ENCODE results near the gene GPR75. TPM values are rescaled to one million over a fixed set of nuclear protein-coding genes. Genes with fewer than 3 reads are reported as not detected.

GPR75 gene
- 2.7 TPM for total RNA-seq
- 0.81 TPM for polyA plus RNA-seq

- 28% methylated on average over 72 of the region's 72 CpGs for WGBS
- Histone ChIP-seq H3K4me1 (ENCODE audit: insufficient read depth) (no peaks in the 10 kb centered on the region), H3K27ac (ENCODE audit: low read depth) (no peak within 1 kb of the TSS), H3K4me3 (ENCODE audit: low read depth, low read length) (peak within 1 kb of the TSS; percentile 45), H3K36me3 (ENCODE audit: insufficient read depth) (peaks cover 2% of the 10 kb centered on the region)
- no peak for DNase-seq (ENCODE audit: extremely low spot score)
Measured at GRCh38 chr2:53859206-53860181, at the start of gene GPR75. Gene GPR75 (minus strand): TSS chr2:53859967. CDS start chr2:53854756, 5,211 bp downstream.

GRCh38 chr2:53907582-53907981 lies 47.8 kb upstream of the GPR75 start:
- DNase-seq (ENCODE audit: extremely low spot score) = no peak
- 64% methylated on average over 1 of the region's 1 CpG for WGBS
- H3K36me3 ChIP-seq (ENCODE audit: insufficient read depth) = peaks cover 10% of the 10 kb centered on the region
- no peak overlapping the region for H3K27ac ChIP-seq (ENCODE audit: low read depth)
- no peaks in the 10 kb centered on the region for H3K4me1 ChIP-seq (ENCODE audit: insufficient read depth)
- no peak overlapping the region for H3K4me3 ChIP-seq (ENCODE audit: low read depth, low read length)

- H3K27ac ChIP-seq (ENCODE audit: low read depth) = no peak overlapping the region
- no peak for DNase-seq (ENCODE audit: extremely low spot score)
- 97% methylated on average over 9 of the region's 9 CpGs for WGBS
Measured at GRCh38 chr2:53905396-53905795, 45.6 kb upstream of the GPR75 start.

GRCh38 chr2:53903011-53903410 lies 43.2 kb upstream of the GPR75 start:
- DNase-seq (ENCODE audit: extremely low spot score) = no peak
- Histone ChIP-seq H3K4me1 (ENCODE audit: insufficient read depth) (no peaks in the 10 kb centered on the region), H3K27ac (ENCODE audit: low read depth) (no peak overlapping the region), H3K4me3 (ENCODE audit: low read depth, low read length) (no peak overlapping the region), H3K36me3 (ENCODE audit: insufficient read depth) (peaks cover 10% of the 10 kb centered on the region)
- 85% methylated on average over 4 of the region's 4 CpGs for WGBS

More at GRCh38 chr2:53905396-53905795, 45.6 kb upstream of the GPR75 start:
- no peak overlapping the region for H3K4me3 ChIP-seq (ENCODE audit: low read depth, low read length)
- peaks cover 12% of the 10 kb centered on the region for H3K36me3 ChIP-seq (ENCODE audit: insufficient read depth)
- no peaks in the 10 kb centered on the region for H3K4me1 ChIP-seq (ENCODE audit: insufficient read depth)

- no peak overlapping the region for H3K4me3 ChIP-seq (ENCODE audit: low read depth, low read length)
- no peaks in the 10 kb centered on the region for H3K4me1 ChIP-seq (ENCODE audit: insufficient read depth)
- H3K27ac ChIP-seq (ENCODE audit: low read depth) = no peak overlapping the region
- peaks cover 11% of the 10 kb centered on the region for H3K36me3 ChIP-seq (ENCODE audit: insufficient read depth)
- DNase-seq (ENCODE audit: extremely low spot score) = no peak
- WGBS = 86% methylated on average over 3 of the region's 3 CpGs
Measured at GRCh38 chr2:53901192-53901591, 41.4 kb upstream of the GPR75 start.

- Histone ChIP-seq H3K4me3 (ENCODE audit: low read depth, low read length) (no peak overlapping the region), H3K4me1 (ENCODE audit: insufficient read depth) (no peaks in the 10 kb centered on the region), H3K36me3 (ENCODE audit: insufficient read depth) (peaks cover 4% of the 10 kb centered on the region), H3K27ac (ENCODE audit: low read depth) (no peak overlapping the region)
- DNase-seq (ENCODE audit: extremely low spot score) = no peak
- 76% methylated on average over 3 of the region's 3 CpGs for WGBS
Measured at GRCh38 chr2:53896864-53897263, 37.1 kb upstream of the GPR75 start.

- Histone ChIP-seq H3K4me3 (ENCODE audit: low read depth, low read length) (no peak overlapping the region), H3K27ac (ENCODE audit: low read depth) (no peak overlapping the region), H3K4me1 (ENCODE audit: insufficient read depth) (no peaks in the 10 kb centered on the region), H3K36me3 (ENCODE audit: insufficient read depth) (peaks cover 12% of the 10 kb centered on the region)
- 90% methylated on average over 5 of the region's 5 CpGs for WGBS
- no peak for DNase-seq (ENCODE audit: extremely low spot score)
Measured at GRCh38 chr2:53886406-53887280, 26.9 kb upstream of the GPR75 start.

- H3K4me1 ChIP-seq (ENCODE audit: insufficient read depth) = no peaks in the 10 kb centered on the region
- H3K36me3 ChIP-seq (ENCODE audit: insufficient read depth) = peaks cover 12% of the 10 kb centered on the region
- no peak overlapping the region for H3K27ac ChIP-seq (ENCODE audit: low read depth)
- 95% methylated on average over 1 of the region's 1 CpG for WGBS
- H3K4me3 ChIP-seq (ENCODE audit: low read depth, low read length) = no peak overlapping the region
- DNase-seq (ENCODE audit: extremely low spot score) = no peak
Measured at GRCh38 chr2:53884883-53885282, 25.1 kb upstream of the GPR75 start.

- Histone ChIP-seq H3K4me3 (ENCODE audit: low read depth, low read length) (no peak overlapping the region), H3K27ac (ENCODE audit: low read depth) (no peak overlapping the region), H3K36me3 (ENCODE audit: insufficient read depth) (peaks cover 11% of the 10 kb centered on the region), H3K4me1 (ENCODE audit: insufficient read depth) (no peaks in the 10 kb centered on the region)
- DNase-seq (ENCODE audit: extremely low spot score) = no peak
Measured at GRCh38 chr2:53881986-53882385, 22.2 kb upstream of the GPR75 start.

- 97% methylated on average over 2 of the region's 2 CpGs for WGBS
- DNase-seq (ENCODE audit: extremely low spot score) = no peak
- no peaks in the 10 kb centered on the region for H3K4me1 ChIP-seq (ENCODE audit: insufficient read depth)
- H3K4me3 ChIP-seq (ENCODE audit: low read depth, low read length) = no peak overlapping the region
- peaks cover 10% of the 10 kb centered on the region for H3K36me3 ChIP-seq (ENCODE audit: insufficient read depth)
- no peak overlapping the region for H3K27ac ChIP-seq (ENCODE audit: low read depth)
Measured at GRCh38 chr2:53881360-53881759, 21.6 kb upstream of the GPR75 start.

- Histone ChIP-seq H3K4me1 (ENCODE audit: insufficient read depth) (no peaks in the 10 kb centered on the region), H3K27ac (ENCODE audit: low read depth) (no peak overlapping the region), H3K4me3 (ENCODE audit: low read depth, low read length) (no peak overlapping the region), H3K36me3 (ENCODE audit: insufficient read depth) (peaks cover 9% of the 10 kb centered on the region)
- WGBS = 87% methylated on average over 3 of the region's 3 CpGs
- no peak for DNase-seq (ENCODE audit: extremely low spot score)
Measured at GRCh38 chr2:53880756-53881155, 21.0 kb upstream of the GPR75 start.

- no peak overlapping the region for H3K27ac ChIP-seq (ENCODE audit: low read depth)
- no peak overlapping the region for H3K4me3 ChIP-seq (ENCODE audit: low read depth, low read length)
- no peak for DNase-seq (ENCODE audit: extremely low spot score)
- 97% methylated on average over 2 of the region's 2 CpGs for WGBS
- H3K36me3 ChIP-seq (ENCODE audit: insufficient read depth) = peaks cover 8% of the 10 kb centered on the region
- H3K4me1 ChIP-seq (ENCODE audit: insufficient read depth) = no peaks in the 10 kb centered on the region
Measured at GRCh38 chr2:53877556-53877955, 17.8 kb upstream of the GPR75 start.

- Histone ChIP-seq H3K4me1 (ENCODE audit: insufficient read depth) (no peaks in the 10 kb centered on the region), H3K4me3 (ENCODE audit: low read depth, low read length) (no peak overlapping the region), H3K36me3 (ENCODE audit: insufficient read depth) (peaks cover 5% of the 10 kb centered on the region), H3K27ac (ENCODE audit: low read depth) (no peak overlapping the region)
- DNase-seq (ENCODE audit: extremely low spot score) = no peak
- 46% methylated on average over 1 of the region's 1 CpG for WGBS
Measured at GRCh38 chr2:53877112-53877511, 17.3 kb upstream of the GPR75 start.

Measured in urinary bladder (tissue), 4 donors.